ENCODE measurements around the gene PRDX4.
"Not testable (repeated sequence)": the region's sequence is repeated elsewhere in the genome, so short reads cannot be mapped to it uniquely, and the experiment has no call there.

The PRDX4 gene

GRCh38 chrX:23673108-23673507 lies 5.8 kb downstream of the PRDX4 start:
- DNase-seq (ENCODE audit: low read depth in 2 of 2), result no peak

GRCh38 chrX:23676486-23676885 lies 9.2 kb downstream of the PRDX4 start:
- DNase-seq (ENCODE audit: low read depth in 2 of 2), result not testable (repeated sequence)

GRCh38 chrX:23692166-23692565 lies 24.9 kb downstream of the PRDX4 start:
- no peak for DNase-seq (ENCODE audit: low read depth in 2 of 2)

- DNase-seq (ENCODE audit: low read depth in 2 of 2), result peak in 1 of 2 donors; percentile 4
These were observed 27.3 kb downstream of the PRDX4 start for GRCh38 chrX:23694606-23695005.

- DNase-seq (ENCODE audit: low read depth in 2 of 2), result no peak
These were observed 32.4 kb downstream of the PRDX4 start for GRCh38 chrX:23699636-23700194.

GRCh38 chrX:23704673-23705206 lies 37.4 kb downstream of the PRDX4 start:
- no peak for DNase-seq (ENCODE audit: low read depth in 2 of 2)

- DNase-seq (ENCODE audit: low read depth in 2 of 2), result no peak
These were observed 37.9 kb downstream of the PRDX4 start for GRCh38 chrX:23705235-23705634.

GRCh38 chrX:23720117-23720677 lies 52.9 kb downstream of the PRDX4 start:
- no peak for DNase-seq (ENCODE audit: low read depth in 2 of 2)

GRCh38 chrX:23726191-23726590 lies 58.9 kb downstream of the PRDX4 start:
- no peak for DNase-seq (ENCODE audit: low read depth in 2 of 2)

GRCh38 chrX:23727206-23727605 lies 59.9 kb downstream of the PRDX4 start:
- no peak for DNase-seq (ENCODE audit: low read depth in 2 of 2)

- no peak for DNase-seq (ENCODE audit: low read depth in 2 of 2)
These were observed 61.9 kb downstream of the PRDX4 start for GRCh38 chrX:23729214-23729613.

- DNase-seq (ENCODE audit: low read depth in 2 of 2), result no peak
These were observed 64.7 kb downstream of the PRDX4 start for GRCh38 chrX:23731951-23732350.

- no peak for DNase-seq (ENCODE audit: low read depth in 2 of 2)
These were observed 65.4 kb downstream of the PRDX4 start for GRCh38 chrX:23732704-23733103.
